GM21723 (cell line): ENCODE results near the gene HS3ST6.
"Not testable (repeated sequence)": the region's sequence is repeated elsewhere in the genome, so short reads cannot be mapped to it uniquely, and the experiment has no call there.

Experiments used
- ATAC-seq: cut with Tn5 transposase; IDR thresholded peaks from one replicate; pipeline ENCODE4 v1.9.1; 2021; ENCODE audit warnings: mild to moderate bottlenecking, moderate library complexity; ENCODE audit not compliant: unreplicated experiment

The HS3ST6 gene

GRCh38 chr16:1884155-1884760, 34.0 kb downstream of the HS3ST6 start:
- ATAC-seq, result no peak

GRCh38 chr16:1881172-1881571, 37.0 kb downstream of the HS3ST6 start:
- not testable (repeated sequence) for ATAC-seq

GRCh38 chr16:1879477-1879876, 38.7 kb downstream of the HS3ST6 start:
- ATAC-seq, result no peak

GRCh38 chr16:1878256-1878655, 40.0 kb downstream of the HS3ST6 start:
- no peak for ATAC-seq

GRCh38 chr16:1877804-1878203, 40.4 kb downstream of the HS3ST6 start:
- no peak for ATAC-seq

GRCh38 chr16:1877089-1877488, 41.1 kb downstream of the HS3ST6 start:
- ATAC-seq, result no peak

- no peak for ATAC-seq
Observed at GRCh38 chr16:1876468-1876867, 41.7 kb downstream of the HS3ST6 start.

- ATAC-seq, result not testable (repeated sequence)
Observed at GRCh38 chr16:1876066-1876465, 42.1 kb downstream of the HS3ST6 start.

- no peak for ATAC-seq
Observed at GRCh38 chr16:1874854-1875253, 43.4 kb downstream of the HS3ST6 start.

- no peak for ATAC-seq
Observed at GRCh38 chr16:1871974-1872635, 46.1 kb downstream of the HS3ST6 start, which contains the start of gene MEIOB. MEIOB (minus strand) TSS chr16:1872164; CDS start chr16:1868175, 3,989 bp downstream.

GRCh38 chr16:1870365-1871082, 47.7 kb downstream of the HS3ST6 start:
- no peak for ATAC-seq

GRCh38 chr16:1865902-1866690, 52.1 kb downstream of the HS3ST6 start:
- ATAC-seq, result no peak

GRCh38 chr16:1863681-1864460, 54.3 kb downstream of the HS3ST6 start:
- no peak for ATAC-seq

GRCh38 chr16:1862394-1862793, 55.8 kb downstream of the HS3ST6 start:
- no peak for ATAC-seq

GRCh38 chr16:1861730-1862129, 56.5 kb downstream of the HS3ST6 start:
- ATAC-seq, result no peak
